Activated CD4-positive, alpha-beta T cell treated with anti-CD3 and anti-CD28 coated beads, Interleukin-2, amount 10 ng/mL, durations not matched to agents 7 days and 5 days (primary cell): ENCODE results near the gene MXRA8. TPM values are rescaled to one million over a fixed set of nuclear protein-coding genes. Genes with fewer than 3 reads are reported as not detected.

Experiments used
- CTCF ChIA-PET: fragments of 350-600 bp; sonication (Branson Sonifier 250); formaldehyde crosslinking; loops from one replicate; lab custom pipeline; 2021; ENCODE audit warnings: antibody characterized with exemption; lab: Charles Lee
- POLR2A ChIA-PET: fragments of 350-600 bp; sonication (Branson Sonifier 250); formaldehyde crosslinking; loops from one replicate; lab custom pipeline; 2021; ENCODE audit warnings: antibody characterized with exemption; lab: Charles Lee
- DNase-seq: peaks from one replicate; pipeline ENCODE4 v3.0.0-alpha.2; 2020
- H3K27ac Mint-ChIP-seq: one replicate; pipeline ENCODE4 v1.8.0; 2021; ENCODE audit warnings: mild to moderate bottlenecking, moderate library complexity, mixed read lengths
- H3K27me3 Mint-ChIP-seq: one replicate; pipeline ENCODE4 v1.8.0; 2021; ENCODE audit warnings: mixed read lengths
- H3K36me3 Mint-ChIP-seq: one replicate; pipeline ENCODE4 v1.8.0; 2021; ENCODE audit warnings: low read depth, mixed read lengths
- H3K4me1 Mint-ChIP-seq: one replicate; pipeline ENCODE4 v1.8.0; 2021; ENCODE audit warnings: mixed read lengths
- H3K4me3 Mint-ChIP-seq: one replicate; pipeline ENCODE4 v1.8.0; 2021; ENCODE audit warnings: mild to moderate bottlenecking, moderate library complexity, mixed read lengths
- H3K9me3 Mint-ChIP-seq: one replicate; pipeline ENCODE4 v1.8.0; 2021; ENCODE audit warnings: mixed read lengths
- total RNA-seq, 2 experiments: library from RNA; stranded (reverse); gene quantifications; one replicate each; pipeline ENCODE4 v1.2.3, GENCODE V29; 2021

The MXRA8 gene
- total RNA-seq, 2 experiments from 2014 or later = 0.15 to 0.30 TPM

- DNase-seq = no peak
- Mint-ChIP-seq H3K27ac (no peak overlapping the region), H3K4me3 (no peak overlapping the region), H3K4me1 (no peaks in the 10 kb centered on the region), H3K27me3 (no peaks in the 10 kb centered on the region), H3K9me3 (no peaks in the 10 kb centered on the region), H3K36me3 (no peaks in the 10 kb centered on the region)
- ChIA-PET POLR2A (no interaction called here), CTCF (no interaction called here)
Observed at GRCh38 chr1:1333551-1334241, 24.7 kb downstream of the MXRA8 start.

GRCh38 chr1:1332774-1333480 is 25.4 kb downstream of the MXRA8 start:
- Mint-ChIP-seq H3K27ac (no peak overlapping the region), H3K4me1 (no peaks in the 10 kb centered on the region), H3K9me3 (no peaks in the 10 kb centered on the region), H3K36me3 (no peaks in the 10 kb centered on the region), H3K4me3 (no peak overlapping the region), H3K27me3 (no peaks in the 10 kb centered on the region)
- no peak for DNase-seq
- ChIA-PET CTCF (no interaction called here), POLR2A (no interaction called here)

GRCh38 chr1:1332031-1332755 is 26.2 kb downstream of the MXRA8 start:
- Mint-ChIP-seq H3K9me3 (no peaks in the 10 kb centered on the region), H3K36me3 (no peaks in the 10 kb centered on the region), H3K4me3 (no peak overlapping the region), H3K4me1 (no peaks in the 10 kb centered on the region), H3K27ac (no peak overlapping the region), H3K27me3 (no peaks in the 10 kb centered on the region)
- ChIA-PET CTCF (no interaction called here), POLR2A (no interaction called here)
- DNase-seq = no peak

- Mint-ChIP-seq H3K36me3 (peaks cover under 1% of the 10 kb centered on the region), H3K9me3 (no peaks in the 10 kb centered on the region), H3K4me3 (no peak within 1 kb of the TSS), H3K4me1 (peaks cover 5% of the 10 kb centered on the region), H3K27ac (no peak within 1 kb of the TSS), H3K27me3 (no peaks in the 10 kb centered on the region)
- POLR2A ChIA-PET = no interaction called here
- no peak for DNase-seq
- CTCF ChIA-PET = no interaction called here
Observed at GRCh38 chr1:1331068-1331965, 27.0 kb downstream of the MXRA8 start, which contains the start of gene TAS1R3. Gene TAS1R3 (plus strand): TSS chr1:1331280. CDS start chr1:1331346, 66 bp downstream.

- no peak for DNase-seq
- Mint-ChIP-seq H3K4me1 (peaks cover 12% of the 10 kb centered on the region), H3K27ac (no peak overlapping the region), H3K4me3 (no peak overlapping the region), H3K27me3 (no peaks in the 10 kb centered on the region), H3K9me3 (no peaks in the 10 kb centered on the region), H3K36me3 (peaks cover 2% of the 10 kb centered on the region)
- ChIA-PET POLR2A (no interaction called here), CTCF (no interaction called here)
Observed at GRCh38 chr1:1330366-1331067, 27.8 kb downstream of the MXRA8 start.

- Mint-ChIP-seq H3K36me3 (peaks cover 2% of the 10 kb centered on the region), H3K9me3 (no peaks in the 10 kb centered on the region), H3K4me3 (no peak overlapping the region), H3K27ac (no peak overlapping the region), H3K4me1 (peaks cover 12% of the 10 kb centered on the region), H3K27me3 (no peaks in the 10 kb centered on the region)
- ChIA-PET POLR2A (no interaction called here), CTCF (interaction anchor here (0.8 kb wide), 1 partner anchor 46 kb away, joined by 3 read pairs; no protein-coding TSS in a partner anchor)
- no peak for DNase-seq
Observed at GRCh38 chr1:1329304-1330210, 28.8 kb downstream of the MXRA8 start.

GRCh38 chr1:1328254-1328653 is 30.1 kb downstream of the MXRA8 start:
- Mint-ChIP-seq H3K4me1 (peaks cover 18% of the 10 kb centered on the region), H3K4me3 (no peak overlapping the region), H3K9me3 (no peaks in the 10 kb centered on the region), H3K27me3 (no peaks in the 10 kb centered on the region), H3K27ac (no peak overlapping the region), H3K36me3 (peaks cover 3% of the 10 kb centered on the region)
- ChIA-PET CTCF (interaction anchor here (0.8 to 1.4 kb wide), 2 partner anchors 44 to 47 kb away, joined by 3 read pairs; no protein-coding TSS in a partner anchor), POLR2A (no interaction called here)
- DNase-seq = no peak

- Mint-ChIP-seq H3K27me3 (no peaks in the 10 kb centered on the region), H3K27ac (no peak overlapping the region), H3K4me1 (peaks cover 24% of the 10 kb centered on the region), H3K9me3 (no peaks in the 10 kb centered on the region), H3K4me3 (no peak overlapping the region), H3K36me3 (peaks cover 3% of the 10 kb centered on the region)
- CTCF ChIA-PET = interaction anchor here (1.2 to 1.4 kb wide), 3 partner anchors 18 to 45 kb away, joined by 3 read pairs; no protein-coding TSS in a partner anchor
- POLR2A ChIA-PET = no interaction called here
- no peak for DNase-seq
Observed at GRCh38 chr1:1327291-1327690, 31.1 kb downstream of the MXRA8 start.

GRCh38 chr1:1326075-1326605 is 32.2 kb downstream of the MXRA8 start:
- H3K4me3 Mint-ChIP-seq = peak overlapping the region; percentile 75
- no peaks in the 10 kb centered on the region for H3K9me3 Mint-ChIP-seq
- H3K27ac Mint-ChIP-seq = peak overlapping the region; percentile 75
- POLR2A ChIA-PET = no interaction called here
- DNase-seq = no peak
- H3K27me3 Mint-ChIP-seq = no peaks in the 10 kb centered on the region
- peaks cover 27% of the 10 kb centered on the region for H3K4me1 Mint-ChIP-seq
- CTCF ChIA-PET = interaction anchor here (0.9 to 1.3 kb wide), 2 partner anchors 20 to 22 kb away, joined by 3 read pairs; no protein-coding TSS in a partner anchor
- peaks cover 5% of the 10 kb centered on the region for H3K36me3 Mint-ChIP-seq

GRCh38 chr1:1325288-1326074 is 32.9 kb downstream of the MXRA8 start:
- H3K4me3 Mint-ChIP-seq = peak overlapping the region; percentile 75
- no peaks in the 10 kb centered on the region for H3K27me3 Mint-ChIP-seq
- no peak for DNase-seq
- ChIA-PET POLR2A (no interaction called here), CTCF (interaction anchor here (0.9 kb wide), 1 partner anchor 23 kb away, joined by 3 read pairs; no protein-coding TSS in a partner anchor)
- peaks cover 5% of the 10 kb centered on the region for H3K36me3 Mint-ChIP-seq
- no peaks in the 10 kb centered on the region for H3K9me3 Mint-ChIP-seq
- peak overlapping the region; percentile 85 for H3K27ac Mint-ChIP-seq
- peaks cover 27% of the 10 kb centered on the region for H3K4me1 Mint-ChIP-seq
